HCT116 (cell line): ENCODE data around the gene DDX24.

Experiments
- ATF3 ChIP-seq: IDR thresholded peaks from 2 replicates; pipeline ENCODE4 v1.6.1; 2012
- CBX3 ChIP-seq: IDR thresholded peaks from 2 replicates; pipeline ENCODE4 v1.6.1; 2012; ENCODE audit warnings: low read depth
- CEBPB ChIP-seq: IDR thresholded peaks from 2 replicates; pipeline ENCODE4 v1.6.1; 2012; ENCODE audit warnings: low read depth
- CTCF ChIP-seq, 3 experiments: fragments of 200-600 bp in 1 of 3; sonication (generic) in 1 of 3; IDR thresholded peaks in 2 of 3; conservative IDR thresholded peaks in 1 of 3; 2 replicates each; pipeline ENCODE4 v1.5.1; 2012 to 2017; ENCODE audit warnings: low read depth in 2 of 3, low read length in 2 of 3, antibody characterized with exemption in 1 of 3, borderline replicate concordance in 1 of 3, control low read depth in 1 of 3, mild to moderate bottlenecking in 1 of 3, mixed read lengths in 1 of 3, mixed run types in 1 of 3, moderate library complexity in 1 of 3; ENCODE audit not compliant: insufficient read depth in 1 of 3
- EZH2 ChIP-seq: fragments of 200-600 bp; sonication (generic); IDR thresholded peaks from 2 replicates; pipeline ENCODE4 v1.6.1; 2017; ENCODE audit warnings: antibody characterized with exemption, mixed run types
- JUND ChIP-seq: IDR thresholded peaks from 2 replicates; pipeline ENCODE4 v1.6.1; 2012
- MAX ChIP-seq: IDR thresholded peaks from 2 replicates; pipeline ENCODE4 v1.6.1; 2012
- POLR2A ChIP-seq: IDR thresholded peaks from 2 replicates; pipeline ENCODE4 v1.7.0; 2011; ENCODE audit warnings: borderline replicate concordance; ENCODE audit not compliant: insufficient read depth, insufficient read length; ENCODE audit errors: extremely low read depth
- POLR2AphosphoS5 ChIP-seq: IDR thresholded peaks from 2 replicates; pipeline ENCODE4 v1.6.1; 2011; ENCODE audit warnings: mild to moderate bottlenecking, low read depth, low read length, moderate library complexity
- RAD21 ChIP-seq: IDR thresholded peaks from 2 replicates; pipeline ENCODE4 v1.6.1; 2012; ENCODE audit warnings: low read depth, mild to moderate bottlenecking
- SRF ChIP-seq: IDR thresholded peaks from 2 replicates; pipeline ENCODE4 v1.6.1; 2012; ENCODE audit warnings: low read depth
- YY1 ChIP-seq: IDR thresholded peaks from 2 replicates; pipeline ENCODE4 v1.6.1; 2011; ENCODE audit warnings: low read length, low read depth, moderate library complexity, mild to moderate bottlenecking; ENCODE audit not compliant: insufficient replicate concordance; ENCODE audit errors: extremely low read depth
- ZBTB33 ChIP-seq: IDR thresholded peaks from 2 replicates; pipeline ENCODE4 v1.6.1; 2011; ENCODE audit warnings: mild to moderate bottlenecking, low read length, moderate library complexity; ENCODE audit not compliant: insufficient replicate concordance; ENCODE audit errors: extremely low read depth

GRCh38 chr14:94125659-94126418 is 44.8 kb upstream of the DDX24 start:
- TF ChIP-seq SRF (no peak), ATF3 (no peak), RAD21 (no peak), POLR2AphosphoS5 (no peak), JUND (no peak), MAX (no peak), POLR2A (no peak), CTCF (IDR thresholded peaks at IDR 0.05 in 2 of 3, conservative IDR thresholded peaks at IDR 0.05 in 1 of 3; ENCODE audit: borderline replicate concordance in 1 of 3, insufficient read depth in 1 of 3, low read depth in 2 of 3, low read length in 2 of 3) (no peak), YY1 (no peak), ZBTB33 (no peak), CBX3 (no peak), CEBPB (no peak), EZH2 (no peak)
